ENCODE data around the gene CAMK2G.

GRCh38 chr10:73827346-73828089 is 46.8 kb downstream of the CAMK2G start:
- TF ChIP-seq CTCF (IDR thresholded peaks at IDR 0.05 in 4 of 5, conservative IDR thresholded peaks at IDR 0.05 in 1 of 5) = no peak
- TF ChIP-seq POLR2A (IDR thresholded peaks at IDR 0.05) = no peak
